Measurements from ENCODE around the gene HOXA9. TPM values are rescaled to one million over a fixed set of nuclear protein-coding genes. Genes with fewer than 3 reads are reported as not detected.

The HOXA9 gene
- total RNA-seq, 1 experiment from 2014 or later = 29.9 TPM

GRCh38 chr7:27145914-27146412, 19.4 kb downstream of the HOXA9 start:
- no peak for DNase-seq
- H3K27me3 ChIP-seq = no peaks in the 10 kb centered on the region
- no peaks in the 10 kb centered on the region for H3K9me3 ChIP-seq
- peaks cover 20% of the 10 kb centered on the region for H3K36me3 ChIP-seq
- H3K4me3 ChIP-seq = no peak overlapping the region

DNA sequence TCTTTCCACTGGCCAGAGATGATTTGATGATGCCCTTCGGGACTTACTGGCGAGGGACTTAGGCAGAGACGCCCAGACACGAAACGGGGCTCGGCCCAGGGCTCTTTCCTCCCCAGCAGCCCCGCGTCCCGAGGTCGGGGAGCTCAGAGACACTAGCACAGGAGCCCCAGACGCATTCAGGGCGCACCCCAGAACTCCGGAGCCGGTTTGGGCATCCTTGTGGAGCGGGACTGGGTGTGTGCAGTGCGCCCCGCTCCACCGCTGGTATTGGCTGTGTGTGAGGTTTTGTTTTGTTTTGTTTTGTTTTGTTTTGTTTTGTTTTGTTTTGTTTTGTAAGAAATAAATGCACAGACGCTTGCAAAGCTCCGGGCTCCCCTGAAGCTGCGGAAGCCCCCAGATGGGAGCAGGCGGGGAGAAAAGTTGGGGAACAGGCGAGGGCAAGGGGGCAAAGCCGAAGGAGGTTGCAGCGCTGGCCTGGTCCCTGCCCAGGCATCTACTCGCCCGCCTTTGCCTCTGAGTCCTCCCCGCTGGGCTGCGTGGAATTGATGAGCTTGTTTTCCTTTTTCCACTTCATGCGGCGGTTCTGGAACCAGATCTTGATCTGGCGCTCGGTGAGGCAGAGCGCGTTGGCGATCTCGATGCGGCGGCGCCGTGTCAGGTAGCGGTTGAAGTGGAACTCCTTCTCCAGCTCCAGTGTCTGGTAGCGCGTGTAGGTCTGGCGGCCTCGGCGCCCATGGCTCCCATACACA, 20.0 kb downstream of the HOXA9 start:
- H3K36me3 ChIP-seq = peaks cover 20% of the 10 kb centered on the region
- no peak for DNase-seq
- H3K9me3 ChIP-seq = no peaks in the 10 kb centered on the region
- no peaks in the 10 kb centered on the region for H3K27me3 ChIP-seq
- no peak overlapping the region for H3K4me3 ChIP-seq

- H3K9me3 ChIP-seq = no peaks in the 10 kb centered on the region
- H3K27me3 ChIP-seq = no peaks in the 10 kb centered on the region
- DNase-seq = no peak
- peaks cover 23% of the 10 kb centered on the region for H3K36me3 ChIP-seq
- H3K4me3 ChIP-seq = no peak overlapping the region
Measured at GRCh38 chr7:27144781-27145164, 20.6 kb downstream of the HOXA9 start.

DNA sequence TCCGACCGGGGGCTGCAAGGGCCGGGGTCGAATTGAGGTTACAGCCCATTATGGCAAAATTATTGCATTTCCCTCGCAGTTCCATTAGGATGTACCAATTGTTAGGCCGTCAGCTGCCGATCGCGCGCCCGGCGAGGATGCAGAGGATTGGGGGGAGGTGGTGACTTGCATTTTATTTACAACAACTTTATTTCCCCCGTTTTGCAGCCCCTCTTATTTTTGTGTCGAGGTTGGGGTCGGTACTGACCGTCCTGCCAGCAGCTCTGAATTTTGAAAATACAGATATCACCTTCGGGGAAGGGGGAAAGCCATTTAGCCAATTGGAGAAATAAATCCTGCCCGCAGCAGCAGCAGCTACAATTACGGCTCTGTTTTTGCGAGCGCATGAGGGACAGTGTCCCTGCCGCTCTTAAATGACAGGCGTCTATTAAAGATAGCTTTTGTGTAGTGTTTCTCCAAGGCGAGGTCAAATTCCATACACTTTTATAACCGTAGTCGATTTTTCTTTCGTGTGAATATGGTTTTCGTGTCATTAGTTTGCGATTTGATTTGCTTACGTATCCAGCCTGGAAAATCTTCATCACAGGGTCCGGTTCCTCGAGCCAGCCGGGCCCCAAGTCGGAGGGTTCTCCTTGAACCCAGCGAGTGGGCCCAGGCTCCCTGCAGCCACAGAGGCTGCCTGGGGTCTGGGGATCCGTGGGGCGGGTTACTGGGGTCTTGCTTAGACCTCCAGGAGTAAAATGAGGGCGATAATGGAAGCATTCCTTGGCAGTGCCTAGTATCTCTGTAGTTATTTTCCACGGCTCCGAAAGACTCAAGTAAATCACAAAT, 21.2 kb downstream of the HOXA9 start:
- Histone ChIP-seq H3K27me3 (no peaks in the 10 kb centered on the region), H3K9me3 (no peaks in the 10 kb centered on the region), H3K4me3 (no peak overlapping the region), H3K36me3 (peaks cover 23% of the 10 kb centered on the region)
- DNase-seq = no peak

GRCh38 chr7:27143023-27143949, 22.1 kb downstream of the HOXA9 start, which contains the start of gene HOXA5:
Gene HOXA5, minus strand, starts transcription at chr7:27143681. Its CDS starts 74 bp downstream, at chr7:27143607.
- no peak for DNase-seq
- H3K36me3 ChIP-seq = peaks cover 23% of the 10 kb centered on the region
- no peaks in the 10 kb centered on the region for H3K27me3 ChIP-seq
- H3K9me3 ChIP-seq = no peaks in the 10 kb centered on the region
- no peak within 1 kb of the TSS for H3K4me3 ChIP-seq

DNA sequence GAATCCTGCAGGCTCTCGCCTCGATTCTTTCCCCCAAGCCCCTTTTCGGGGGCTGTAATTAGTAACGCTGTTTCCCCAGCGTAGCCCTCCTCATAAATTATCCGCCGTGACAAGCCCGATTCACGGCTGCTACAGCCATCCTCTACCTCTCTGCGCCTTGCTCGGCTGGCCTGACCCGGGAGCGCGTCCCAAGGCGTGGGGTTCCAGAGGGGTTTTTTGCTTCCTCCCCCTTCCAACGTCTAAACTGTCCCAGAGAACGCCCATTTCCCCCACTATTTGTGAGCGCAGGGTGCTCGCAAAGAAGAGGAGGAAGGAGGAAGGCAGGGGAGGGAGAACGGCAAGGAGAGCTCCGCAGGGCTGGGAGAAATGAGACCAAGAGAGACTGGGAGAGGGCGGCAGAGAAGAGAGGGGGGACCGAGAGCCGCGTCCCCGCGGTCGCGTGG, 22.7 kb downstream of the HOXA9 start:
- peaks cover 23% of the 10 kb centered on the region for H3K36me3 ChIP-seq
- H3K4me3 ChIP-seq = no peak overlapping the region
- no peaks in the 10 kb centered on the region for H3K9me3 ChIP-seq
- H3K27me3 ChIP-seq = no peaks in the 10 kb centered on the region
- DNase-seq = no peak

GRCh38 chr7:27141923-27142579, 23.3 kb downstream of the HOXA9 start:
- peaks cover 23% of the 10 kb centered on the region for H3K36me3 ChIP-seq
- H3K27me3 ChIP-seq = no peaks in the 10 kb centered on the region
- no peak overlapping the region for H3K4me3 ChIP-seq
- no peaks in the 10 kb centered on the region for H3K9me3 ChIP-seq
- DNase-seq = no peak

DNA sequence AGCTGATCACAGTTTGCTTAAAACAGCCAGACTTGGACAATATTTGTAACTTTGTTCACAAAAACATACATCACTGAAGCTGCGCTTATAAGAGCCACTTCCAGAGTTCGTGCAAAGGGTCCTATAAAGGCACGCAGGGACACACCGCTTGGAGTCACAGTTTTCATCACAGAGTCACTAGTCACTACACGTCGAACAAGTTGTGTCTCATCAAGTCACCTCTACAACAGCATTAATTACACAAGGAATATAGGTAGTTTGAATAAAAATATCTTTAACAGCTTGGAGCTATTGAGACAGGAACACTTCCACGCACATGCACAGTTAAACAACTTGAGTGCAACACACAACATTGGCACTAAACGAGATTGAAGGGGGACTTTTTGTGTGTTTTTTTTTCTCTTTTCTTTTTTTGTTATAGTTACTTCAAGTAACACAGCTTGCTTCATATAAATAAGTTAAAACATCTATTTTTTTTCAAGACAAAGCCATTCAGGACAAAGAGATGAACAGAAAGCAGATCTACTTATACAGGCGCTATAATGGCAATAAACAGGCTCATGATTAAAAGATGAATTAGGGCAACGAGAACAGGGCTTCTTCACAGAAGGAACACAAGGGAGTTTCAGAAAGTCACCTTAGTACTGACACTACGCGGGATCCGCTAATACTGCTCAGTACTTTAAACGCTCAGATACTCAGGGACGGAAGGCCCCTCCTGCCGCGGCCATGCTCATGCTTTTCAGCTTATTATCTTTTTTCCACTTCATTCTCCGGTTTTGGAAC, 24.0 kb downstream of the HOXA9 start:
- no peak for DNase-seq
- peaks cover 23% of the 10 kb centered on the region for H3K36me3 ChIP-seq
- H3K27me3 ChIP-seq = no peaks in the 10 kb centered on the region
- H3K4me3 ChIP-seq = no peak overlapping the region
- no peaks in the 10 kb centered on the region for H3K9me3 ChIP-seq

DNA sequence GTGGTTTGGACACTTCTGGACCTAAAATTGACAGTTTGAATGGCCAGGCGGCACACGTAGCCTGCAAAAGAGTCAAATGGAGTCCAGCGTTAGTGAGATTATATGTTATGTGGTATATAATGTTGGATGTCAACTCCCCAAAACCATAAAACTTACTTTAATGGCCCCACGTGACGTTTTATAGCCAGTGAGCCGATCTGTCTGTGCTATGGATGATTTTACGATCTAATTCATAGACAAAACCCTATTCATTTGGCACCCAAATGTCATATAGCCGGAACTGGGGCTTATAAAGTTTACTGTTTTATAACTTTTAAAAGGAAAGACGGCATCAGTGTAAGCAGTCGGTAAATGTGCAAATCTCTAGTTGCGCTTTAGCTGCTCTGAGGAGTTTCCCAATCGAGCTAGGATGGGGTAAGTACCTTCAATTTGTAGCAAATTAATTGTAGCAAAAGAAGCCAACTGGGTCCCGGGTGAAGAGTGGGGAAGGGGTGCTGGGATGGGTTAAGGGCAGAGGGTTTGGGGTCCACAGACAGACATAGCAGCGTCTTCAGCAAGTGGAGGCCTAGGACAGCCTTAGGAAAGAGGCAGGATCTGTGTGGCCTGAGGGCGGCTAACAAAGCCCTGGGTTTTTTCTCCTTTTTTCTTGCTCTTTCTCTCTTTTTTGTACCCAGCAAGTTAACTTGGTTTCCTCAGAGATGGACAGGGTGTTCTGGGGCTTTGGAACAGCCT, 25.0 kb downstream of the HOXA9 start:
- Histone ChIP-seq H3K9me3 (no peaks in the 10 kb centered on the region), H3K27me3 (no peaks in the 10 kb centered on the region), H3K36me3 (peaks cover 16% of the 10 kb centered on the region), H3K4me3 (peak overlapping the region; percentile 40)
- DNase-seq = no peak

DNA sequence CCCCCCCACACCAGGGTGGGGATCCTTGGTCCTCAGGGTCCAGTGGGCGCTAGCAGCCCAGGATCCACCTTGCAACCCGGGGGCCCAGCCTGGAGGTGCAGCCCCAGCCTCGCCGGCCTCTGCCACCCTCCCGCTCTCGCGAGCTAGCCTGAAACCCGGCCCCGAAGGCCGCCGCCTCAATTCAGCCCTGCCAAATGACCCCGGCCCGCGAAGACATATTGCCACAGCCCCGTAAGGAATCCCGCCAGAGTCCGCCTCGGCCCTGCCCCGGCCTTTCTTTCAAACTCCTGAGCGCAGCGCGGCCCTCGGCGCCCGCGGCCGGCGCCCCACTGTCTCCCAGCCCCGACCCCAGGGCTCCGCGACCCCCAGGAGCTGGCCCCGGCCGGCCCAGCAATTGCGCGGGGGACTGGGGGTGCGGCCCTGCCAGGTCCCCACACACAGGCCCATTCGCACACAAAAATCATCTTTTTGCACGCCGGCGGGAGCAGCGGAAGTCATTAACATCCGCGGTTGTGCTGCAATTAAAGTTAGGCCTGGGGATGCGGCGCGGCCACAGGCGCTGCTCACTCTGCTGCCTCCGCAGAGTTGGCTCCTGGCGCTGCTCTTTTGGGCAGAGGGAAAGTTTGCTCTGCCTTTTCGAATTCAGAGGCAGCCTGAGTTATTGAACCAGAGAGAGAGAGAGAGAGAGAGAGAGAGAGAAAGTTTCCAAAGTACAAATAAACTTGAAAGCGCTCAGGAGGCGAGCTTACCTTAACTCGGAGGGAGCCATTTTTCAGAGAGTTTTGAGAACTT, 25.8 kb downstream of the HOXA9 start:
- H3K36me3 ChIP-seq = peaks cover 13% of the 10 kb centered on the region
- H3K4me3 ChIP-seq = peak overlapping the region; percentile 40
- H3K27me3 ChIP-seq = no peaks in the 10 kb centered on the region
- peak; percentile 60 for DNase-seq
- H3K9me3 ChIP-seq = no peaks in the 10 kb centered on the region

DNA sequence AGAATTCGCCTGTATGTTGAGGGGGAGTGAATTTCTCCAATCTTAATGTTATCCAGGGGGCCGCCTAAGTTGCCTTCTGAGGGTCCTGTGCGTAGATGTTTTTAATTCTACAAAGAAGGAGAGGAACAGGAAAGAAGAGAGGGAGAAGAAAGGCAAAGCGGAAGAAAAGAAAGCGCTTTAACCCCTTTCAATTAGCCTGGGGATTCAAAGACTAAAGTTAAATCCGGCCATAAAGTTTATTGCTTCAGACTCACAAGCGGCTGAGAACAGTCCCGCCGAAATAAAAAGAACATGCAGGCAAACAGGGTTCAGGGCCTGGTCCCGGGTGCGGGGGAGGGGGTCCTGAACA, 26.4 kb downstream of the HOXA9 start:
- Histone ChIP-seq H3K27me3 (no peaks in the 10 kb centered on the region), H3K9me3 (no peaks in the 10 kb centered on the region), H3K36me3 (peaks cover 8% of the 10 kb centered on the region), H3K4me3 (peak overlapping the region; percentile 40)
- no peak for DNase-seq

GRCh38 chr7:27138472-27138871, 26.9 kb downstream of the HOXA9 start:
- Histone ChIP-seq H3K36me3 (peaks cover 8% of the 10 kb centered on the region), H3K27me3 (no peaks in the 10 kb centered on the region), H3K4me3 (peak overlapping the region; percentile 40; the same call in 1 of the 2 replicates), H3K9me3 (no peaks in the 10 kb centered on the region)
- DNase-seq = no peak

DNA sequence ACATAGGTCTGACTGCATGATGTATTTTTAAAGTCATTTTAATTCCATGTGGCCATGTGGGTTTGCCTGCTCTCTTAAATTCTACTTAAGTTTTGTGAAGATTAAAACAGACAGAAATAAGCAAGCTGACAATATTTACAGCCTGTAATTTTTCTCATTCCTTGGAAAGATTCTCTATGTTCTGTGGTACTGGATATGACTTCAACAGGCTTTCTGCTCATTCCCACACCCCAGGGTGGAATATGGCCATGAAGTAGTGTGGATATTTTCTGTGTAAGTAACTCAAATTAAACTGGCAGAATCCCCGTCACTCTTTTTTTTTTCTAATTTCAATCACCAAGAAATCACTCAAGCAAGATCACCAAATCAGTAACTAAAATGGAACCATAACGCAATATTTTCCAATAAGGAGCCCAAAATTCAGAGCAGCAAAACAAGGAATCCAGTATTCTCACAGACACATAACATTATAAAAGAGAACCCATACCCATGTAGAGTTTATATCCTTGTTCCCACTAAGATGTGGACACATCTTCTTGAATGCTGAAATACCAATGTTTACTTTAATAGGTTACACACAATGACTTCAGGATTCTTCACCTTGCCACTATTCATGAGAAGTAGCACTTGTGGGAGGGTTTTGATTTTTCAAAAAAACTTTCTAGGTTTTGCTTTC, 27.6 kb downstream of the HOXA9 start:
- Histone ChIP-seq H3K9me3 (no peaks in the 10 kb centered on the region), H3K4me3 (peak overlapping the region; percentile 4; the same call in 1 of the 2 replicates), H3K36me3 (peaks cover 8% of the 10 kb centered on the region), H3K27me3 (no peaks in the 10 kb centered on the region)
- no peak for DNase-seq

DNA sequence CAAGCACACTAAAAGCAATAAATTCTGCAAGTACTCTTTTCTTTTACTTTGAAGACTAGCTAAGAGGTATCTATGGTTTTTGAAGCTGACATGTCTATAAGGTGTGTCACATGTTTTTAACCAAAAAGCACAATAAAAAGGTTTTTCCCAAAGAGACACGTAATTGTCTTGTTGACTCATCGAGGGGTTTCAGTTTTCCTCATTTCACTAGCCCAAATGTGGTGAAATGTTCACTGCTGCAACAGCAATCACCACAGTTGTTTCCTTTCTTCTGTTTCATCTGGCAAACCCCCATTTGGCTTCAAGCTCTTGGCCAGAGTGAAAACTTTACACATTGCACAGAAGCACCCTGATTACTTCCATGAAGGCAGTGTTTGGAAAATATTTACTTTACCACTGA, 30.9 kb downstream of the HOXA9 start:
- H3K36me3 ChIP-seq = no peaks in the 10 kb centered on the region; the same call in 1 of the 2 replicates
- H3K4me3 ChIP-seq = no peak overlapping the region
- peak; percentile 73 for DNase-seq
- no peaks in the 10 kb centered on the region for H3K9me3 ChIP-seq
- H3K27me3 ChIP-seq = no peaks in the 10 kb centered on the region
